ENCODE data around the gene NOG.

GRCh38 chr17:56545930-56546329 lies 47.6 kb upstream of the NOG start:
- TF ChIP-seq CTCF (IDR thresholded peaks at IDR 0.05) (no peak), POLR2A (IDR thresholded peaks at IDR 0.05) (no peak), POLR2AphosphoS5 (IDR thresholded peaks at IDR 0.05) (no peak), EP300 (IDR thresholded peaks at IDR 0.05) (no peak)
